GM19395 (cell line): ENCODE results near the gene RALGPS2.
A peak's percentile ranks its signal among the peaks of the same experiment; 100 is the strongest.

ENCODE experiments used
- ATAC-seq: cut with Tn5 transposase; IDR thresholded peaks from one replicate; pipeline ENCODE4 v1.9.1; 2021; ENCODE audit warnings: mild to moderate bottlenecking, moderate library complexity; ENCODE audit not compliant: unreplicated experiment

RALGPS2 gene

GRCh38 chr1:178916448-178917174, 191.6 kb downstream of the RALGPS2 start:
- ATAC-seq: peak; percentile 57

DNA sequence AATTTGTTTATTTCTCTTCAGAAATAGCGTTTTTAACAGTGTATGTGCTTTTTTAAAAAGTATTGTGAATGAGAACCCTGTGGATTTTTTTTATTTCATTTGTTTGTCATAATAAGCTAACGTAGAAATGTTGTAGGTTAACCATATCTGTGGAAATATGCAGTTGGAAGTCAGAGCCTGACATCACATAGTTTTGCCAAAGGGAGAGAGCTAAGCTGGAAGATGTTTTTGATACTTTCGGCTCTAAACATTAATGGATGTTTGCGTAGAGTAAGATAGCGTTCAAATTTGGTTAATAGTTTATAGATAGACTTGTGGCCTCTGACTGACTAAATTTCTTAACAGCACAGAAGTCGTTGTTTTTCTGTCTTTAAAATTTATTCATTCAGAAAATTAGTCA, 193.3 kb downstream of the RALGPS2 start:
- no peak for ATAC-seq

DNA sequence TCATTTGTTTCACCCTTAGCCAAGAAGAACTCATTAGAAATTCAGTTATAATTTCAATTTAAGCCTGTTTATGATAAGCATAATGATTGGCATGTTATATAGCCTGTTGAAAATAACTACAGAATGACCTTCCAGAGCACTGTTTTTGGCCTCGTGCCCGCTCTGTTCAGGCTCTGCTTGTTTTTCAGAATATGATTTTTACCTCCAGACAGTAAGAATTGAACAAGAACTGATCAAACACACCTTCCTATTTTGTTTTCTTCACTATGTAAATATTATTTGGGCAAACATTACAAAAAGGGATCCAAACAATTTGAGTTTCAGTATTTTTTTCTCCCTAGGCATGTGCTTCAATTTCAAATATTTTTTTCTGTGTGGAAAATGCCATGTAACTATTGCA, 193.9 kb downstream of the RALGPS2 start:
- no peak for ATAC-seq

GRCh38 chr1:178919581-178919980, 194.5 kb downstream of the RALGPS2 start:
- no peak for ATAC-seq

DNA sequence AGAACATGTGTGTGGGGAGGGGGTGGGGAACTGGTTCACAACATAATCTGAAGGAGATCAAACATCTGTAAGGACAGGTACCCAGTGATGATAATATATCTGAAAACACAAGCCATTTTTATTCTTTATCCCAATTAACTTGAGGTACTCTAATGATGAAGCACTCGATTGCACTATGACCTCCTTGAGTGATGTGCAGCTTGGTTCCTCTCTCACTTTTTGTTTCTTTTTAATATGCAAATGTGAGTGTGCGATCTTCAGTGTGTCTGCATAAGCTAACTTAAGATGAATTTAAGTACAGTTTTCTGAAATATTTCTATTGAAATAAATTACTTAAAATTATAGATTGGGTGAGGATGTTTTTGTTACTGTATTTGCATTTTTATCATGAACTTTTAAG, 196.5 kb downstream of the RALGPS2 start:
- peak; percentile 69 for ATAC-seq

- ATAC-seq: no peak
These were observed 198.5 kb downstream of the RALGPS2 start for GRCh38 chr1:178923512-178923911.

GRCh38 chr1:178926046-178926445, 201.0 kb downstream of the RALGPS2 start:
- no peak for ATAC-seq

- ATAC-seq: no peak
These were observed 202.0 kb downstream of the RALGPS2 start for GRCh38 chr1:178927003-178927402.

GRCh38 chr1:178928041-178928440, 203.0 kb downstream of the RALGPS2 start:
- no peak for ATAC-seq

- no peak for ATAC-seq
These were observed 203.9 kb downstream of the RALGPS2 start for GRCh38 chr1:178928976-178929375.

GRCh38 chr1:178931858-178932551, 207.0 kb downstream of the RALGPS2 start:
- no peak for ATAC-seq

DNA sequence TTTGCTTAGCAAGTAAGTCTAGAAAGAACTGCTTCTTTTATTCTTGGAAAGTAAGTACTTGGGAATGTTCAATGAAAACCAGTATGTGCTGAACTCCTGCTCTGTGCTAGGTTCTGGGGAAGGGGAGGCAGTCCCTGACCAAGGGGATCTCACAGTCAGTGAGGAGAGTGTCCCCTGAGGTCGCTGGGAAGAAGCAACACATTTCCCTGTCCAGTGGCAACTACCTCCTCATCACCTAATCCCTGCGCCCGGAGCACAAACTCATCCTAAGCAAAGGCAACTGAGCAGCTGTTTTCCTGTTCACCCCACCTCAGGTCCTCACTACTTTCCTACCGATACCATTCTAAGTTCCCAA, 207.5 kb downstream of the RALGPS2 start:
- no peak for ATAC-seq

GRCh38 chr1:178933105-178933561, 208.1 kb downstream of the RALGPS2 start:
- no peak for ATAC-seq

DNA sequence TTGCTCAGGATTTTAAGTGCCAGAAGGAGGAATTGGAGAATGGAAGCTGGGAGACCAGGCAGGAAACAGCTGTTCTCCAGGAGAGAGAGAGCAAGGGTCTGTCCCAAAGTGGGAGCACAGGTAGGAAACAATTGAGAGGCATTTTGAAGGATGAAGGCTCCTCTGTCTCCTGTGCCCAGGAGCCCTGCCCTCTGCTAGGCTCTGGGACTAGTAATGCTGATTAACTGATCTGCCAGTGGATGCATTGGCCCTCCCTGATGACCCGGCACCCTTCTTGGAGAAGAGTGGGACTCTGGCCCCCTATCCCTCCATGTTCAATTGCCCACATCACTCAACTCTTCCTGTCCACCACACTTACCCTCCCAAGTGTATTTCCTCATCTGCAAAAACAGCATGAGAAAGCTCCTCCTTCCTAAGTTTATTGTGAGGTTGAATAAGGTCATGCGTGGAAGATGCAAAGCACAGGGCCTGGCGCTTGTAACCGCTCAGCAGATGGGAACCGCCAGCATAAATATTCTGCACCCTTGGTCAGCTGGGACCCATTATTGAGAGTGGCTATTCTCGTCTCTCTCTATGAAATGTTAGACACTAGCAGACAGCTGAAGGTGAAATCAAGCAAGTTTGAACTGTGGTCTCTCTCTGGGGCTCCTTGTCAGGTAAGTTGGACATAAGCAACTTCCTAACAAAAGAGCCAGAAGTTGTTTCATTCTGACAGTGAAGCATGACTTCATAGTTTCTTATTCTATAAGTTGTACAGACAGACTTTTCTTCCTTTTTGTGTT, 208.9 kb downstream of the RALGPS2 start:
- no peak for ATAC-seq

- no peak for ATAC-seq
These were observed 209.5 kb downstream of the RALGPS2 start for GRCh38 chr1:178934546-178934945.

GRCh38 chr1:178935610-178936009, 210.6 kb downstream of the RALGPS2 start:
- no peak for ATAC-seq

DNA sequence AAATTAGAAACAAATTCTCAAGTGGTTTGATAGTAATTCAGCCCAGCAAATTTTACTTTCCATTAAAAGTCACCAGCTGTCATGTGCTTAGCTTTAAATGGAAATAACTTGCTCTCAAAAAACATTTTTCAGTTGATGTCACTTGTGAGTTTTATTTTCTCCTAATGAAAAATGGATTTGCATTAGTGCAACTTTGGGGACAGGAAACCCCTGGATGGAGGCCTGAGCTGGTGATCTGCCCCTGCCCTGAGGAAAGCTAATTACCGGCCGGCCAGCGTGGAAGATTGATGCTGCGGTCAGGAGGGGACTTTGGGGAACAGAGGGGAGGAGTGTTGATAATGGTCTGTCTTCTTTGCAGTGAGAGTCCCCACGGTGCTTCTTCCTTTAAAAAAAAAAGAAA, 212.7 kb downstream of the RALGPS2 start:
- no peak for ATAC-seq

GRCh38 chr1:178938101-178938958, 213.3 kb downstream of the RALGPS2 start:
- ATAC-seq: no peak

GRCh38 chr1:178938959-178939317, 213.9 kb downstream of the RALGPS2 start:
- no peak for ATAC-seq

GRCh38 chr1:178939338-178940067, 214.5 kb downstream of the RALGPS2 start:
- no peak for ATAC-seq
